Skeletal muscle tissue (tissue), 1 donor: ENCODE measurements around the gene ZNF397. TPM values are rescaled to one million over a fixed set of nuclear protein-coding genes. Genes with fewer than 3 reads are reported as not detected.

ENCODE experiments used
- total RNA-seq: library from RNA; depleted of rRNA; stranded (reverse); fragments of >200 nt; gene quantifications from one replicate; pipeline ENCODE4 v1.2.3, GENCODE V29; 2014

ZNF397 gene
- total RNA-seq, 1 donor from 2014 or later: 18.3 TPM

Other genes starting within 250 kb of the ZNF397 start
- gene MAPRE2, start 199.6 kb upstream of the ZNF397 start, total RNA-seq: 9.4 TPM
- gene ZSCAN30, start 49.2 kb downstream of the ZNF397 start, total RNA-seq: 8.9 TPM
- 27.1 TPM for gene ZNF24, start 103.4 kb downstream of the ZNF397 start, total RNA-seq
- gene ZNF396, start 136.3 kb downstream of the ZNF397 start, total RNA-seq: 1.6 TPM